ENCODE measurements around the gene SETD7. TPM values are rescaled to one million over a fixed set of nuclear protein-coding genes. Genes with fewer than 3 reads are reported as not detected.
A peak's percentile ranks its signal among the peaks of the same experiment; 100 is the strongest.

SETD7 gene
- total and polyA plus RNA-seq, 2 experiments from 2014 or later = 1.1 to 4.2 TPM

DNA sequence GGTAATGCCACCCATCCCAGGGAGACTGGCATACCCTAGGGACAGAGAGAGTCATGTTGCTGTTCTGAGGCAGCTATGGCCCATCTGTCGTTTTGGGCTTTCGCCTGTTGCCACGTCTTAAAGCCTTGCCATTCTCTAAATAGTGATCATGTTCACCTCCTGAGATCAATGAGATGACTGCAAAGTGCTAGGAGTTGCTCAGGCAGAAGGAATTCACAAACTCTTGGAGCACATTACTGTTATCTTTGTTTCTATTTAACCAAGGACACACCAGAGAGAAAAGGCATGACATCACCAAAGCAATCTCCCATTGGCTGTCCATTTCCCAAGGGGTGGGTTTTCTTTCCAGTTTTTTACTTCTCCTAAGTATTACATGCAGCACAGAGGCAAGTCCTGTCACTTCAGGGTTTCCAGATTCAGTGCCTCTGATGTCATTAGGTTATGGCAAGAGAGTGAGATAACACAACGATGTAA is 37.1 kb upstream of the SETD7 start:
- H3K4me3 ChIP-seq = no peak overlapping the region
- H3K4me1 ChIP-seq (ENCODE audit: insufficient read depth) = no peaks in the 10 kb centered on the region
- no peak overlapping the region for H2AFZ ChIP-seq
- H3K27ac Mint-ChIP-seq = no peak overlapping the region
- no peak overlapping the region for H3K27ac ChIP-seq (ENCODE audit: low read depth)
- no peak overlapping the region for H3K4me3 Mint-ChIP-seq
- no peaks in the 10 kb centered on the region for H3K79me2 ChIP-seq (replicated peaks; ENCODE audit: insufficient read depth)
- H3K27me3 Mint-ChIP-seq (ENCODE audit: insufficient read depth, low read depth, poor library complexity) = peaks cover 4% of the 10 kb centered on the region
- no peaks in the 10 kb centered on the region; the same call in 1 of the 2 replicates for H3K9me2 ChIP-seq (ENCODE audit: insufficient read depth)
- no peaks in the 10 kb centered on the region for H3K36me3 Mint-ChIP-seq (ENCODE audit: low read depth)
- H3K36me3 ChIP-seq (ENCODE audit: insufficient read depth) = no peaks in the 10 kb centered on the region
- no peaks in the 10 kb centered on the region for H3F3A ChIP-seq (replicated peaks; ENCODE audit: low read depth)
- no peak for TF ChIP-seq STAT1 (IDR thresholded peaks at IDR 0.05; ENCODE audit: unreplicated experiment)
- TF ChIP-seq ZNF331 (CRISPR knock-in tag; IDR thresholded peaks at IDR 0.05; ENCODE audit: low read depth) = no peak
- TF ChIP-seq, protein P1, sequence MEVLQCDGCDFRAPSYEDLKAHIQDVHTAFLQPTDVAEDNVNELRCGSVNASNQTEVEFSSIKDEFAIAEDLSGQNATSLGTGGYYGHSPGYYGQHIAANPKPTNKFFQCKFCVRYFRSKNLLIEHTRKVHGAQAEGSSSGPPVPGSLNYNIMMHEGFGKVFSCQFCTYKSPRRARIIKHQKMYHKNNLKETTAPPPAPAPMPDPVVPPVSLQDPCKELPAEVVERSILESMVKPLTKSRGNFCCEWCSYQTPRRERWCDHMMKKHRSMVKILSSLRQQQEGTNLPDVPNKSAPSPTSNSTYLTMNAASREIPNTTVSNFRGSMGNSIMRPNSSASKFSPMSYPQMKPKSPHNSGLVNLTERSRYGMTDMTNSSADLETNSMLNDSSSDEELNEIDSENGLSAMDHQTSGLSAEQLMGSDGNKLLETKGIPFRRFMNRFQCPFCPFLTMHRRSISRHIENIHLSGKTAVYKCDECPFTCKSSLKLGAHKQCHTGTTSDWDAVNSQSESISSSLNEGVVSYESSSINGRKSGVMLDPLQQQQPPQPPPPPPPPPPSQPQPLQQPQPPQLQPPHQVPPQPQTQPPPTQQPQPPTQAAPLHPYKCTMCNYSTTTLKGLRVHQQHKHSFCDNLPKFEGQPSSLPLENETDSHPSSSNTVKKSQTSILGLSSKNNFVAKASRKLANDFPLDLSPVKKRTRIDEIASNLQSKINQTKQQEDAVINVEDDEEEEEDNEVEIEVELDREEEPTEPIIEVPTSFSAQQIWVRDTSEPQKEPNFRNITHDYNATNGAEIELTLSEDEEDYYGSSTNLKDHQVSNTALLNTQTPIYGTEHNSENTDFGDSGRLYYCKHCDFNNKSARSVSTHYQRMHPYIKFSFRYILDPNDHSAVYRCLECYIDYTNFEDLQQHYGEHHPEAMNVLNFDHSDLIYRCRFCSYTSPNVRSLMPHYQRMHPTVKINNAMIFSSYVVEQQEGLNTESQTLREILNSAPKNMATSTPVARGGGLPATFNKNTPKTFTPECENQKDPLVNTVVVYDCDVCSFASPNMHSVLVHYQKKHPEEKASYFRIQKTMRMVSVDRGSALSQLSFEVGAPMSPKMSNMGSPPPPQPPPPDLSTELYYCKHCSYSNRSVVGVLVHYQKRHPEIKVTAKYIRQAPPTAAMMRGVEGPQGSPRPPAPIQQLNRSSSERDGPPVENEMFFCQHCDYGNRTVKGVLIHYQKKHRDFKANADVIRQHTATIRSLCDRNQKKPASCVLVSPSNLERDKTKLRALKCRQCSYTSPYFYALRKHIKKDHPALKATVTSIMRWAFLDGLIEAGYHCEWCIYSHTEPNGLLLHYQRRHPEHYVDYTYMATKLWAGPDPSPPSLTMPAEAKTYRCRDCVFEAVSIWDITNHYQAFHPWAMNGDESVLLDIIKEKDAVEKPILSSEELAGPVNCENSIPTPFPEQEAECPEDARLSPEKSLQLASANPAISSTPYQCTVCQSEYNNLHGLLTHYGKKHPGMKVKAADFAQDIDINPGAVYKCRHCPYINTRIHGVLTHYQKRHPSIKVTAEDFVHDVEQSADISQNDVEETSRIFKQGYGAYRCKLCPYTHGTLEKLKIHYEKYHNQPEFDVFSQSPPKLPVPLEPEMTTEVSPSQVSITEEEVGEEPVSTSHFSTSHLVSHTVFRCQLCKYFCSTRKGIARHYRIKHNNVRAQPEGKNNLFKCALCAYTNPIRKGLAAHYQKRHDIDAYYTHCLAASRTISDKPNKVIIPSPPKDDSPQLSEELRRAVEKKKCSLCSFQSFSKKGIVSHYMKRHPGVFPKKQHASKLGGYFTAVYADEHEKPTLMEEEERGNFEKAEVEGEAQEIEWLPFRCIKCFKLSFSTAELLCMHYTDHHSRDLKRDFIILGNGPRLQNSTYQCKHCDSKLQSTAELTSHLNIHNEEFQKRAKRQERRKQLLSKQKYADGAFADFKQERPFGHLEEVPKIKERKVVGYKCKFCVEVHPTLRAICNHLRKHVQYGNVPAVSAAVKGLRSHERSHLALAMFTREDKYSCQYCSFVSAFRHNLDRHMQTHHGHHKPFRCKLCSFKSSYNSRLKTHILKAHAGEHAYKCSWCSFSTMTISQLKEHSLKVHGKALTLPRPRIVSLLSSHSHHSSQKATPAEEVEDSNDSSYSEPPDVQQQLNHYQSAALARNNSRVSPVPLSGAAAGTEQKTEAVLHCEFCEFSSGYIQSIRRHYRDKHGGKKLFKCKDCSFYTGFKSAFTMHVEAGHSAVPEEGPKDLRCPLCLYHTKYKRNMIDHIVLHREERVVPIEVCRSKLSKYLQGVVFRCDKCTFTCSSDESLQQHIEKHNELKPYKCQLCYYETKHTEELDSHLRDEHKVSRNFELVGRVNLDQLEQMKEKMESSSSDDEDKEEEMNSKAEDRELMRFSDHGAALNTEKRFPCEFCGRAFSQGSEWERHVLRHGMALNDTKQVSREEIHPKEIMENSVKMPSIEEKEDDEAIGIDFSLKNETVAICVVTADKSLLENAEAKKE (CRISPR knock-in tag; IDR thresholded peaks at IDR 0.05) = no peak
- no peak for TF ChIP-seq POLR2AphosphoS5 (IDR thresholded peaks at IDR 0.05; ENCODE audit: low read depth)
- TF ChIP-seq, protein P2, sequence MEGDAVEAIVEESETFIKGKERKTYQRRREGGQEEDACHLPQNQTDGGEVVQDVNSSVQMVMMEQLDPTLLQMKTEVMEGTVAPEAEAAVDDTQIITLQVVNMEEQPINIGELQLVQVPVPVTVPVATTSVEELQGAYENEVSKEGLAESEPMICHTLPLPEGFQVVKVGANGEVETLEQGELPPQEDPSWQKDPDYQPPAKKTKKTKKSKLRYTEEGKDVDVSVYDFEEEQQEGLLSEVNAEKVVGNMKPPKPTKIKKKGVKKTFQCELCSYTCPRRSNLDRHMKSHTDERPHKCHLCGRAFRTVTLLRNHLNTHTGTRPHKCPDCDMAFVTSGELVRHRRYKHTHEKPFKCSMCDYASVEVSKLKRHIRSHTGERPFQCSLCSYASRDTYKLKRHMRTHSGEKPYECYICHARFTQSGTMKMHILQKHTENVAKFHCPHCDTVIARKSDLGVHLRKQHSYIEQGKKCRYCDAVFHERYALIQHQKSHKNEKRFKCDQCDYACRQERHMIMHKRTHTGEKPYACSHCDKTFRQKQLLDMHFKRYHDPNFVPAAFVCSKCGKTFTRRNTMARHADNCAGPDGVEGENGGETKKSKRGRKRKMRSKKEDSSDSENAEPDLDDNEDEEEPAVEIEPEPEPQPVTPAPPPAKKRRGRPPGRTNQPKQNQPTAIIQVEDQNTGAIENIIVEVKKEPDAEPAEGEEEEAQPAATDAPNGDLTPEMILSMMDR (conservative IDR thresholded peaks at IDR 0.05; ENCODE audit: low read depth in 2 of 2) = no peak
- no peak for TF ChIP-seq CREB1 (CRISPR knock-in tag; IDR thresholded peaks at IDR 0.05; ENCODE audit: low read depth)
- TF ChIP-seq NANOG (IDR thresholded peaks at IDR 0.05; ENCODE audit: borderline replicate concordance) = no peak
- TF ChIP-seq JUNB (IDR thresholded peaks at IDR 0.05; ENCODE audit: unreplicated experiment) = no peak
- no peak for TF ChIP-seq EZH2phosphoT487 (IDR thresholded peaks at IDR 0.05; ENCODE audit: unreplicated experiment)
- TF ChIP-seq, protein P3, sequence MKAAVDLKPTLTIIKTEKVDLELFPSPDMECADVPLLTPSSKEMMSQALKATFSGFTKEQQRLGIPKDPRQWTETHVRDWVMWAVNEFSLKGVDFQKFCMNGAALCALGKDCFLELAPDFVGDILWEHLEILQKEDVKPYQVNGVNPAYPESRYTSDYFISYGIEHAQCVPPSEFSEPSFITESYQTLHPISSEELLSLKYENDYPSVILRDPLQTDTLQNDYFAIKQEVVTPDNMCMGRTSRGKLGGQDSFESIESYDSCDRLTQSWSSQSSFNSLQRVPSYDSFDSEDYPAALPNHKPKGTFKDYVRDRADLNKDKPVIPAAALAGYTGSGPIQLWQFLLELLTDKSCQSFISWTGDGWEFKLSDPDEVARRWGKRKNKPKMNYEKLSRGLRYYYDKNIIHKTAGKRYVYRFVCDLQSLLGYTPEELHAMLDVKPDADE (IDR thresholded peaks at IDR 0.05) = no peak
- TF ChIP-seq ZNF114 (CRISPR knock-in tag; IDR thresholded peaks at IDR 0.05) = no peak
- TF ChIP-seq, protein P4, sequence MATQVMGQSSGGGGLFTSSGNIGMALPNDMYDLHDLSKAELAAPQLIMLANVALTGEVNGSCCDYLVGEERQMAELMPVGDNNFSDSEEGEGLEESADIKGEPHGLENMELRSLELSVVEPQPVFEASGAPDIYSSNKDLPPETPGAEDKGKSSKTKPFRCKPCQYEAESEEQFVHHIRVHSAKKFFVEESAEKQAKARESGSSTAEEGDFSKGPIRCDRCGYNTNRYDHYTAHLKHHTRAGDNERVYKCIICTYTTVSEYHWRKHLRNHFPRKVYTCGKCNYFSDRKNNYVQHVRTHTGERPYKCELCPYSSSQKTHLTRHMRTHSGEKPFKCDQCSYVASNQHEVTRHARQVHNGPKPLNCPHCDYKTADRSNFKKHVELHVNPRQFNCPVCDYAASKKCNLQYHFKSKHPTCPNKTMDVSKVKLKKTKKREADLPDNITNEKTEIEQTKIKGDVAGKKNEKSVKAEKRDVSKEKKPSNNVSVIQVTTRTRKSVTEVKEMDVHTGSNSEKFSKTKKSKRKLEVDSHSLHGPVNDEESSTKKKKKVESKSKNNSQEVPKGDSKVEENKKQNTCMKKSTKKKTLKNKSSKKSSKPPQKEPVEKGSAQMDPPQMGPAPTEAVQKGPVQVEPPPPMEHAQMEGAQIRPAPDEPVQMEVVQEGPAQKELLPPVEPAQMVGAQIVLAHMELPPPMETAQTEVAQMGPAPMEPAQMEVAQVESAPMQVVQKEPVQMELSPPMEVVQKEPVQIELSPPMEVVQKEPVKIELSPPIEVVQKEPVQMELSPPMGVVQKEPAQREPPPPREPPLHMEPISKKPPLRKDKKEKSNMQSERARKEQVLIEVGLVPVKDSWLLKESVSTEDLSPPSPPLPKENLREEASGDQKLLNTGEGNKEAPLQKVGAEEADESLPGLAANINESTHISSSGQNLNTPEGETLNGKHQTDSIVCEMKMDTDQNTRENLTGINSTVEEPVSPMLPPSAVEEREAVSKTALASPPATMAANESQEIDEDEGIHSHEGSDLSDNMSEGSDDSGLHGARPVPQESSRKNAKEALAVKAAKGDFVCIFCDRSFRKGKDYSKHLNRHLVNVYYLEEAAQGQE (IDR thresholded peaks at IDR 0.05; ENCODE audit: unreplicated experiment) = no peak
- no peak for TF ChIP-seq EZH2 (IDR thresholded peaks at IDR 0.05; ENCODE audit: low read depth, unreplicated experiment)
- H3K4me1 Mint-ChIP-seq = no peaks in the 10 kb centered on the region; the same call in 2 of the 3 replicates
- ATAC-seq (peak; percentile 36; the same call in 2 of the 3 replicates), DNase-seq (ENCODE audit: low spot score) (peak; percentile 36)
- no peak overlapping the region for H3K4me2 ChIP-seq
- no peaks in the 10 kb centered on the region for H3K27me3 ChIP-seq (ENCODE audit: insufficient read depth)
- no peaks in the 10 kb centered on the region for H3K9me3 Mint-ChIP-seq
- no peaks in the 10 kb centered on the region for H4K20me1 ChIP-seq (replicated peaks; ENCODE audit: insufficient read depth)
